Mammary epithelial cell (primary cell): ENCODE measurements around the gene BBC3.

ENCODE experiments used
- CTCF ChIP-seq, 2 donors: IDR thresholded peaks in 1 of 2; conservative IDR thresholded peaks in 1 of 2; 2 replicates each; pipeline ENCODE4 v1.5.1; 2011 to 2012; ENCODE audit warnings: inconsistent platforms in 2 of 2, low read length in 2 of 2, mild to moderate bottlenecking in 2 of 2, control low read depth in 1 of 2, low read depth in 1 of 2; ENCODE audit not compliant: insufficient read depth in 1 of 2; ENCODE audit errors: extremely low read depth in 1 of 2
- EZH2 ChIP-seq: IDR thresholded peaks from 2 replicates; pipeline ENCODE4 v1.6.1; 2012; ENCODE audit warnings: low read length, inconsistent platforms, borderline replicate concordance

DNA sequence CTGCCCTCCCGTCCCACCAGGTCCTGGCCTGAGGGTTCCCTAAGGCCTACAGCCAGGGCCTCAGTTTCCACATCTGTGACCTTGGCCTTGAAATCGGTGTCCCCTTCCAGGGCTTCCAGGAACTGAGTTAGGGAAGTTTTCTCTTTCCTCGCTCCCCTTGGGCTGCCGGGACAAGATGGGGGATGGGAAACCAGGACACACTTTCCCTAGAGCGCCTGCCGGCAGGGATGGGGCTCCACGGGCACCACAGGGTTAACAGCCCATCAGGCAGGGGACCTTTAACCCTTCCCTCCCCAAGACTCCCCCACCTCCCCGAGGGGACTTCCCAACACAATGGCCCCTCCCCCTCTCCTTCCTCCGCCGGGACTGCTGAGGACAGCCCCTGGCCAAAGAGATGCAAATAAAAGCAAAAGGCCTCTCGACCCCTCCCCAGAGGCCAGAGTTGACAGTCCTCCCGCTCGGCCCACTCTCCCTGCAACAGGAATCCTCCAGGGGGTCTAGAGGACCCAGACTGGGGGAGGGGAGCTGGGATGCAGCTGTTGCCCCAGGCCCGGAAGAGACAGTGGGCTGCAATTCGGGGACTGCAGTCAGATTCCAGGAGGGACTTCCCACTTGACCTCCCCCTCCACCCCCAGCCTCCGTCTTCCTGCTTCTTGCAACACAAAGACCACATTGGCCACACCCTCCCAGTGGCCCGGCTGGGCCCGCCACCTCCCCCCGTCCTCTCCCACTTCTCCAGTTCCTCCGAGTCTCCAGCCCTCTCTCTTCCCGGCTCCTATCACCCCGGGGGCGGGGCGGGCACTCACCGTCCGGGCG, 3.4 kb downstream of the BBC3 start:
- no peak for TF ChIP-seq CTCF (conservative IDR thresholded peaks at IDR 0.05 in 1 of 2, IDR thresholded peaks at IDR 0.05 in 1 of 2; ENCODE audit: extremely low read depth in 1 of 2, insufficient read depth in 1 of 2, low read depth in 1 of 2, low read length in 2 of 2)
- TF ChIP-seq EZH2 = no peak
